ENCODE data around the gene BSX. TPM values are rescaled to one million over a fixed set of nuclear protein-coding genes. Genes with fewer than 3 reads are reported as not detected.

The BSX gene
- total RNA-seq (2022; extraction: Qiagen RNA extraction; ENCODE audit: low read depth), result not detected in 5 replicates

DNA sequence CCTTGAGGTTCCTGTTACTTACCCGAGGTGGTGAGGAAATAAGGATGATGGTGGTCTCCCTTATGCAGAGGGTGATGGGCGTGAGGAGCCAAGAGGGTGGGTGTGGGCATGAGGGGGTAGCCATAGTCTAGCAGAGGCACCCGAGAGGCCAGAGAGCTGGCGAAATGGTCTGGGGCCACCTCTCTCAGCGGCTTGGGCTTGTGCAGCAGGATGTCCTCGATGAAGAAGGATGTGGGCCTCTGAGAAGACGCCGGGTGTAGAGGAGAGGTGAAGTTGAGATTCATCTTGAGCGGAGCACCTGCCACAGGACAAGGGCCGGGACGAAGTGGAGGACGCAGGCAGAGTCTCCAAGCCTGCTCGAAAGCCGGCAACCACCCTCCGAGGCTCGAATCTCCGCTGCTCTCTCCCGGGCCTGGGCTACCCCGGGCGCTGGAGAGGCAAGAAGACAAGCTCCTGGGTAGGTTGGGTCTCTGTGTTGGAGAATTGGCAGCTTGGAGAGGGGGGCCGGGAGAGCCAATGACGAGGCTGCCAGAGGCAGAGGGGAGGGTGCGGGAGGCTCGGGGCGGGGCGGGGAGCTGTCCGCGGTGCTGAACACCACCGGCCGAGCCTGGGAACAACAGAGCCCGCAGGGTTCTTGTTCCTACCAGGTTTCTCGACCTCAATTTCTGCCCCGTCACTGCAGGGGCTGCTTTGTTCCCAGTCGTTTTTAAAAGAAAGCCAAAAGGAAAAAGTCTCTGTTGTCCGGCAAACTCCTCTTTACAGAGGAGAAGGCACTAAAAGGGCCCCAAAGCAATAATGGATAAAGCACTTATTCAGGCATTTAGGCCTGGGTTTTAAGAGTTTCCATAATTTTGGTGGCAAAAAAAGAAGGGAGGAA is at the start of gene BSX:
Gene BSX, minus strand, starts transcription at position 447 of the 877 bp plus-strand sequence. Its CDS starts 163 bp downstream, at position 284.

Other genes starting within 250 kb of the BSX start
- gene CRTAM, start 143.3 kb downstream of the BSX start, total RNA-seq (2022; extraction: Qiagen RNA extraction; ENCODE audit: low read depth), result 0.11 TPM in 1 of 5 replicates, not detected in the others
- gene JHY, start 99.1 kb downstream of the BSX start, total RNA-seq (2022; extraction: Qiagen RNA extraction; ENCODE audit: low read depth), result 3.0 to 3.7 TPM (median 3.5 TPM) in 5 replicates
- gene HSPA8, start 80.3 kb upstream of the BSX start, total RNA-seq (2022; extraction: Qiagen RNA extraction; ENCODE audit: low read depth), result 1,353 to 1,801 TPM (median 1,541 TPM) in 5 replicates
- 25.7 to 29.6 TPM (median 27.6 TPM) in 5 replicates for gene CLMP, start 213.4 kb upstream of the BSX start, total RNA-seq (2022; extraction: Qiagen RNA extraction; ENCODE audit: low read depth)